Endothelial cell (in vitro differentiated cells): ENCODE measurements around the gene PDE3A. TPM values are rescaled to one million over a fixed set of nuclear protein-coding genes. Genes with fewer than 3 reads are reported as not detected.

ENCODE experiments used
- DNase-seq: peaks from one replicate; pipeline ENCODE4 v3.0.0; 2021; ENCODE audit warnings: low spot score
- H3K27ac Mint-ChIP-seq: one replicate; pipeline ENCODE4 v1.8.0; 2021; ENCODE audit warnings: mixed read lengths, inconsistent platforms; ENCODE audit not compliant: unreplicated experiment
- H3K27me3 Mint-ChIP-seq: one replicate; pipeline ENCODE4 v1.8.0; 2021; ENCODE audit warnings: mild to moderate bottlenecking, moderate library complexity, mixed read lengths, inconsistent platforms; ENCODE audit not compliant: unreplicated experiment
- H3K36me3 Mint-ChIP-seq: one replicate; pipeline ENCODE4 v1.8.0; 2021; ENCODE audit warnings: mild to moderate bottlenecking, low read depth, mixed read lengths, inconsistent platforms; ENCODE audit not compliant: unreplicated experiment
- H3K4me1 Mint-ChIP-seq: one replicate; pipeline ENCODE4 v1.8.0; 2021; ENCODE audit warnings: mild to moderate bottlenecking, mixed read lengths, inconsistent platforms; ENCODE audit not compliant: unreplicated experiment
- H3K4me3 Mint-ChIP-seq: one replicate; pipeline ENCODE4 v1.8.0; 2021; ENCODE audit warnings: mild to moderate bottlenecking, mixed read lengths, inconsistent platforms; ENCODE audit not compliant: unreplicated experiment
- H3K9me3 Mint-ChIP-seq: one replicate; pipeline ENCODE4 v1.8.0; 2021; ENCODE audit warnings: mixed read lengths, inconsistent platforms; ENCODE audit not compliant: unreplicated experiment
- total RNA-seq: library from RNA; stranded (reverse); fragmentation: NEBNext Ultra II Directional; extraction: Animal tissue kit (Norgen Biotek cat#: 25700); gene quantifications from one replicate; pipeline ENCODE4 v1.2.1, GENCODE V29; 2021; ENCODE audit not compliant: unreplicated experiment
- TF ChIP-seq, protein P1 (sequence below): fragments of 200-600 bp; sonication (generic); IDR thresholded peaks from one replicate; pipeline ENCODE4 v1.5.0; 2021; ENCODE audit warnings: antibody characterized with exemption; ENCODE audit not compliant: unreplicated experiment

The PDE3A gene
- total RNA-seq, 1 donor from 2014 or later = 0.97 TPM

DNA sequence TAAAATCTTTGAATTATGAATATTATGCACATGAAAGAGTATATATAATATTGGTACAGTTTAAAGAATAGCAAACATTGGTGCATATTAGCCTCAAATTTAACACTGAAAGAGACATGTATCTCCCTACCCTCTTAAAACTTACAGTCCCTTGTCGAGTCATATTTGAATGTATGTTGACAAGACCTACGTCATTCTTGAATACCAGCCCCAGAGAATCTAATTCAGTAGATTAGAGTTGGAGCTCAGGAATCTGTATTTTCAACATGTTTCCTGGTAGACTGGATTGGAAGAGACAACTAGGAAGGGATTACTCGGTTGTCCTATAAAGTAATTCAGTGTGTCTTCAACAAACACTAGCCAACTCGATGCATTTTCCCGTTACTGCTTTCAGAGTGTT, 104.8 kb downstream of the PDE3A start:
- TF ChIP-seq, protein P1, sequence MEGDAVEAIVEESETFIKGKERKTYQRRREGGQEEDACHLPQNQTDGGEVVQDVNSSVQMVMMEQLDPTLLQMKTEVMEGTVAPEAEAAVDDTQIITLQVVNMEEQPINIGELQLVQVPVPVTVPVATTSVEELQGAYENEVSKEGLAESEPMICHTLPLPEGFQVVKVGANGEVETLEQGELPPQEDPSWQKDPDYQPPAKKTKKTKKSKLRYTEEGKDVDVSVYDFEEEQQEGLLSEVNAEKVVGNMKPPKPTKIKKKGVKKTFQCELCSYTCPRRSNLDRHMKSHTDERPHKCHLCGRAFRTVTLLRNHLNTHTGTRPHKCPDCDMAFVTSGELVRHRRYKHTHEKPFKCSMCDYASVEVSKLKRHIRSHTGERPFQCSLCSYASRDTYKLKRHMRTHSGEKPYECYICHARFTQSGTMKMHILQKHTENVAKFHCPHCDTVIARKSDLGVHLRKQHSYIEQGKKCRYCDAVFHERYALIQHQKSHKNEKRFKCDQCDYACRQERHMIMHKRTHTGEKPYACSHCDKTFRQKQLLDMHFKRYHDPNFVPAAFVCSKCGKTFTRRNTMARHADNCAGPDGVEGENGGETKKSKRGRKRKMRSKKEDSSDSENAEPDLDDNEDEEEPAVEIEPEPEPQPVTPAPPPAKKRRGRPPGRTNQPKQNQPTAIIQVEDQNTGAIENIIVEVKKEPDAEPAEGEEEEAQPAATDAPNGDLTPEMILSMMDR = no peak
- H3K9me3 Mint-ChIP-seq = no peaks in the 10 kb centered on the region
- H3K27me3 Mint-ChIP-seq = no peaks in the 10 kb centered on the region
- H3K4me1 Mint-ChIP-seq = no peaks in the 10 kb centered on the region
- H3K27ac Mint-ChIP-seq = no peak overlapping the region
- no peak overlapping the region for H3K4me3 Mint-ChIP-seq
- no peaks in the 10 kb centered on the region for H3K36me3 Mint-ChIP-seq
- no peak for DNase-seq

DNA sequence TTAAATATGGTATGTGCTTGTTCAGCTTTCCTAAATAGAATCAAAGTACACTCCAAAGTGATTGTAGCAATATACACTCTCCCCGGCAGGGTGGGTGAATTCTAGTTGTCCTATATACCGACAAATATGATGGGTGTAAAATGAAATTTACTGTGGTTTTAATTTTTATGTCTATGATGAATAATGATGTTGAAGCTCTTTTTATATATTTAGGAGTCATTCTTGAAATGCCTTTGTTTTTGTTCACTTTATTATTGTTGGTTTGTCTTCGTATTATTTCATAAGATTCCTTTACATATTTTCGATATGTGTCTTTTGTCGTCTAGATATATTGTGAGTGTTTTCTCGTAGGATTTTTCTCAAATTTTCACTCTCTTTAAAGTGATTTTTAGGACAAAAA, 105.7 kb downstream of the PDE3A start:
- Mint-ChIP-seq H3K4me1 (no peaks in the 10 kb centered on the region), H3K36me3 (no peaks in the 10 kb centered on the region), H3K9me3 (no peaks in the 10 kb centered on the region), H3K27me3 (no peaks in the 10 kb centered on the region), H3K4me3 (no peak overlapping the region), H3K27ac (no peak overlapping the region)
- no peak for DNase-seq
- TF ChIP-seq, protein P1 = no peak

DNA sequence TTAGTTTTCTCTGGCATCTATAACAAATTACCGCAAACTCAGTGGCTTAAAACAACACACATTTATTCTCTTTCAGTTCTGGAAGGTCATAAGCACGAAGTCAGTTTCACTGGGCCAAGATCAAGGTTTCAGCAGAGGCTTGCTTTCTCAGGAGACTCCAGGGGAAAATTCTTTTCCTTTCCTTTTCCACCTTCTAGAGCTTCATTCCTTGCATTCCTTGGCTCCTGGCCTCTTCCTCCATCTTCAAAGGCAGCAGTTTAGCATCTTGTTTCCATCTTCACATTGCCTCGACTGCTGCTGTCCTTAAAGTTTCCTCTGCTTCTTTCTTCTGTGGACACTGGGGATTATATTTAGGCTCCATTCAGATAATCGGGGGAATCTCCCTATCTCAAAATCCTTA, 106.1 kb downstream of the PDE3A start:
- Mint-ChIP-seq H3K9me3 (no peaks in the 10 kb centered on the region), H3K36me3 (no peaks in the 10 kb centered on the region), H3K4me1 (no peaks in the 10 kb centered on the region), H3K27me3 (no peaks in the 10 kb centered on the region), H3K4me3 (no peak overlapping the region), H3K27ac (no peak overlapping the region)
- TF ChIP-seq, protein P1 = no peak
- no peak for DNase-seq

DNA sequence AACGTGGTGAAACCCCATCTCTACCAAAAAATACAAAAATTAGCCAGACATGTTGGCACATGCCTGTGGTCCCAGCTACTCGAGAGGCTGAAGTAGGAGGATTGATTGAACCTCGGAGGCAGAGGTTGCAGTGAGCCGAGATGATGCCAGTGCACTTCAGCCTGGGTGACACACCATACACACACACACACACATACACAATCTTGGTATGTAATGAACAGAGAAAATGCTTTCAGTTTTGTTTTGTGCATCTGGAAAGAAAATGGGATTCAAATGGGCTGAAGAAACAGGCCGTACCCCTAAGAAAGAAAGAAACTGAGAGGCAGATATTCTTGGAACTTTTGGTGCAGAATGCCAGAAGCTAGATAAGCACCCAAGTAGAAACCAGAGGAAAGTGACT, 107.2 kb downstream of the PDE3A start:
- H3K9me3 Mint-ChIP-seq = no peaks in the 10 kb centered on the region
- no peaks in the 10 kb centered on the region for H3K36me3 Mint-ChIP-seq
- no peak overlapping the region for H3K4me3 Mint-ChIP-seq
- no peak for DNase-seq
- TF ChIP-seq, protein P1 = no peak
- no peaks in the 10 kb centered on the region for H3K27me3 Mint-ChIP-seq
- no peak overlapping the region for H3K27ac Mint-ChIP-seq
- no peaks in the 10 kb centered on the region for H3K4me1 Mint-ChIP-seq

DNA sequence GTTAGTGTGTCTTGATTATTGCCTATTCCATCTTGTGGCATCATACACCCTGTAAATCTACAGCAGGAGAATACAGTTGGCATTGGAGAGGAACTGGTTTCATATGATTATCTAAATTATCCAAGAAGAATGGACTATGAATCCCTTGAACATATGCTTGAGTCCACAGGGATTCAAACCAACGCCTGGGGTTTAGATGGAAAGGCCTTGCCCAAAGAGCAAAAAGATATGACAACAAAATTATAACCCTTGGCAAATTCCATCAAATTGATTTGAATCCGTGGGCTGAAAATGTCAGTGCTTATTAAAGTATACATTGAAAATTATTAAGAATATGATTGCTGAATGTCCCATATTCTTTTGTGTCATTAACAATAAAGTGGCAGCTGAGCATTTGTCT, 108.2 kb downstream of the PDE3A start:
- H3K36me3 Mint-ChIP-seq = no peaks in the 10 kb centered on the region
- no peaks in the 10 kb centered on the region for H3K9me3 Mint-ChIP-seq
- no peak overlapping the region for H3K27ac Mint-ChIP-seq
- H3K27me3 Mint-ChIP-seq = no peaks in the 10 kb centered on the region
- TF ChIP-seq, protein P1 = no peak
- no peaks in the 10 kb centered on the region for H3K4me1 Mint-ChIP-seq
- no peak overlapping the region for H3K4me3 Mint-ChIP-seq
- no peak for DNase-seq
